ENCODE data around the gene LTBP4. TPM values are rescaled to one million over a fixed set of nuclear protein-coding genes. Genes with fewer than 3 reads are reported as not detected.

Gene LTBP4
- total and polyA plus RNA-seq, 2 donors (not counting 3 experiments of a cell fraction or from before 2014, with no cell fraction given) = 25.9 to 38.0 TPM

DNA sequence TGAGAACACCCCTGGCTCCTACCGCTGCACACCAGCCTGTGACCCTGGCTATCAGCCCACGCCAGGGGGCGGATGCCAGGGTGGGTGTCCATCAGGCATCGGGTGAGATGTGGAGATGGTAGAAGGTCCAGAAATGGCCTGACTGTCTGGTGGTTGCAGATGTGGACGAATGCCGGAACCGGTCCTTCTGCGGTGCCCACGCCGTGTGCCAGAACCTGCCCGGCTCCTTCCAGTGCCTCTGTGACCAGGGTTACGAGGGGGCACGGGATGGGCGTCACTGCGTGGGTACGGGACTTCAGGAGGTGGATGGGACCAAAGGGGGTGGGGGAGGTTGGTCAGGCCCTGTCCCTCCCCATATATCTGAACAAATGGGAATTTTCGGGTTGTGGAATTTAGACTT is 15.8 kb downstream of the LTBP4 start:
- no TSS peak for BruUV-seq (replicated peaks)

More for the DNA sequence above, 15.8 kb downstream of the LTBP4 start:
- Histone ChIP-seq H4K20me1 (replicated peaks; ENCODE audit: control insufficient read depth, extremely low read depth, insufficient read depth, low read length) (no peaks in the 10 kb centered on the region), H3K36me3 (ENCODE audit: control insufficient read depth in 2 of 2, extremely low read depth in 1 of 2, insufficient read depth in 2 of 2, low read length in 2 of 2) (no peaks in the 10 kb centered on the region), H3K4me2 (ENCODE audit: insufficient read depth, low read length) (no peak overlapping the region), H3K4me3 (replicated peaks in 1 of 3; ENCODE audit: insufficient read depth in 1 of 3, low read depth in 1 of 3, low read length in 3 of 3) (no peak overlapping the region), H3K9me1 (replicated peaks; ENCODE audit: control insufficient read depth, extremely low read depth, insufficient read depth, low read length) (no peaks in the 10 kb centered on the region), H3K79me2 (ENCODE audit: control insufficient read depth, insufficient read depth, low read length) (no peaks in the 10 kb centered on the region), H3K9ac (replicated peaks; ENCODE audit: extremely low read depth, insufficient read depth, low read length) (no peak overlapping the region), H3K27ac (ENCODE audit: insufficient read depth, low read depth, low read length) (no peak overlapping the region), H3K4me1 (ENCODE audit: control insufficient read depth, extremely low read depth, insufficient read depth, low read length) (peaks cover 10% of the 10 kb centered on the region), H2AFZ (ENCODE audit: low read depth, low read length) (no peak overlapping the region), H3K27me3 (ENCODE audit: control insufficient read depth in 2 of 2, insufficient read depth in 2 of 2, low read length in 2 of 2) (no peaks in the 10 kb centered on the region), H3K9me3 (replicated peaks; ENCODE audit: control insufficient read depth, insufficient read depth, low read length) (no peaks in the 10 kb centered on the region)
- TF ChIP-seq GATA2 (IDR thresholded peaks at IDR 0.05; ENCODE audit: insufficient read depth, insufficient read length, low read depth, low read length) = no peak
- TF ChIP-seq FOS (IDR thresholded peaks at IDR 0.05; ENCODE audit: borderline replicate concordance, insufficient read depth, low read length) = no peak
- TF ChIP-seq EZH2 (IDR thresholded peaks at IDR 0.05; ENCODE audit: borderline replicate concordance, low read depth, low read length, severe bottlenecking) = no peak
- TF ChIP-seq POLR2A (IDR thresholded peaks at IDR 0.05; ENCODE audit: low read depth, low read length) = no peak
- TF ChIP-seq, protein P1, sequence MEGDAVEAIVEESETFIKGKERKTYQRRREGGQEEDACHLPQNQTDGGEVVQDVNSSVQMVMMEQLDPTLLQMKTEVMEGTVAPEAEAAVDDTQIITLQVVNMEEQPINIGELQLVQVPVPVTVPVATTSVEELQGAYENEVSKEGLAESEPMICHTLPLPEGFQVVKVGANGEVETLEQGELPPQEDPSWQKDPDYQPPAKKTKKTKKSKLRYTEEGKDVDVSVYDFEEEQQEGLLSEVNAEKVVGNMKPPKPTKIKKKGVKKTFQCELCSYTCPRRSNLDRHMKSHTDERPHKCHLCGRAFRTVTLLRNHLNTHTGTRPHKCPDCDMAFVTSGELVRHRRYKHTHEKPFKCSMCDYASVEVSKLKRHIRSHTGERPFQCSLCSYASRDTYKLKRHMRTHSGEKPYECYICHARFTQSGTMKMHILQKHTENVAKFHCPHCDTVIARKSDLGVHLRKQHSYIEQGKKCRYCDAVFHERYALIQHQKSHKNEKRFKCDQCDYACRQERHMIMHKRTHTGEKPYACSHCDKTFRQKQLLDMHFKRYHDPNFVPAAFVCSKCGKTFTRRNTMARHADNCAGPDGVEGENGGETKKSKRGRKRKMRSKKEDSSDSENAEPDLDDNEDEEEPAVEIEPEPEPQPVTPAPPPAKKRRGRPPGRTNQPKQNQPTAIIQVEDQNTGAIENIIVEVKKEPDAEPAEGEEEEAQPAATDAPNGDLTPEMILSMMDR (IDR thresholded peaks at IDR 0.05; ENCODE audit: extremely low read depth in 1 of 2, insufficient read depth in 1 of 2, low read depth in 1 of 2, low read length in 2 of 2) = no peak
- no peak for TF ChIP-seq MYC (IDR thresholded peaks at IDR 0.05; ENCODE audit: low read depth, low read length)
- no peak for TF ChIP-seq JUN (IDR thresholded peaks at IDR 0.05; ENCODE audit: borderline replicate concordance, insufficient read depth, insufficient read length, low read depth)
- TF ChIP-seq, protein P2, sequence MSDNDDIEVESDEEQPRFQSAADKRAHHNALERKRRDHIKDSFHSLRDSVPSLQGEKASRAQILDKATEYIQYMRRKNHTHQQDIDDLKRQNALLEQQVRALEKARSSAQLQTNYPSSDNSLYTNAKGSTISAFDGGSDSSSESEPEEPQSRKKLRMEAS (IDR thresholded peaks at IDR 0.05; ENCODE audit: insufficient read depth, insufficient read length) = no peak
- TF ChIP-seq POLR2AphosphoS5 (IDR thresholded peaks at IDR 0.05; ENCODE audit: insufficient read depth, low read depth, low read length) = no peak
- dilution Hi-C loops (cut with MboI; ENCODE audit: extremely low pct_ligation_motif_present, low sequenced_read_pairs) (no loop called here), intact Hi-C loops (cut with micrococcal nuclease) (no loop called here)
- no peak for FAIRE-seq
- CTCF ChIA-PET = interaction anchor here (7.6 kb wide), 1 partner anchor 17 kb away, joined by 70 read pairs; no protein-coding TSS in a partner anchor
- DNase-seq (ENCODE audit: low read depth, low spot score) = no peak
- POLR2A ChIA-PET = no interaction called here

All from endothelial cell of umbilical vein (primary cell).